Neural cell (in vitro differentiated cells): Measurements from ENCODE around the gene FREM3. TPM values are rescaled to one million over a fixed set of nuclear protein-coding genes. Genes with fewer than 3 reads are reported as not detected.

Source experiments
- polyA plus RNA-seq: library from polyadenylated mRNA; depleted of rRNA; stranded (reverse); fragments of >200 nt; gene quantifications from 2 replicates; pipeline ENCODE4 v1.2.3, GENCODE V29; 2014

The FREM3 gene
- polyA plus RNA-seq, 1 donor from 2014 or later: 0.35 TPM

Other genes with a start within 250 kb of the FREM3 start
- gene SMARCA5, start 187.0 kb downstream of the FREM3 start, polyA plus RNA-seq: 49.2 and 52.7 TPM in 2 replicates
- gene GYPE, start 204.9 kb upstream of the FREM3 start, polyA plus RNA-seq: not detected in 2 replicates